Activated CD4-positive, alpha-beta T cell treated with anti-CD3 and anti-CD28 coated beads, Interleukin-2, amount 50 U/mL, for 4 hours (primary cell): ENCODE results near the gene PTPRT.
A peak's percentile ranks its signal among the peaks of the same experiment; 100 is the strongest.

Experiments used
- DNase-seq, 2 experiments: peaks; one replicate each; pipeline ENCODE4 v3.0.0-alpha.2; 2020

Gene PTPRT

DNA sequence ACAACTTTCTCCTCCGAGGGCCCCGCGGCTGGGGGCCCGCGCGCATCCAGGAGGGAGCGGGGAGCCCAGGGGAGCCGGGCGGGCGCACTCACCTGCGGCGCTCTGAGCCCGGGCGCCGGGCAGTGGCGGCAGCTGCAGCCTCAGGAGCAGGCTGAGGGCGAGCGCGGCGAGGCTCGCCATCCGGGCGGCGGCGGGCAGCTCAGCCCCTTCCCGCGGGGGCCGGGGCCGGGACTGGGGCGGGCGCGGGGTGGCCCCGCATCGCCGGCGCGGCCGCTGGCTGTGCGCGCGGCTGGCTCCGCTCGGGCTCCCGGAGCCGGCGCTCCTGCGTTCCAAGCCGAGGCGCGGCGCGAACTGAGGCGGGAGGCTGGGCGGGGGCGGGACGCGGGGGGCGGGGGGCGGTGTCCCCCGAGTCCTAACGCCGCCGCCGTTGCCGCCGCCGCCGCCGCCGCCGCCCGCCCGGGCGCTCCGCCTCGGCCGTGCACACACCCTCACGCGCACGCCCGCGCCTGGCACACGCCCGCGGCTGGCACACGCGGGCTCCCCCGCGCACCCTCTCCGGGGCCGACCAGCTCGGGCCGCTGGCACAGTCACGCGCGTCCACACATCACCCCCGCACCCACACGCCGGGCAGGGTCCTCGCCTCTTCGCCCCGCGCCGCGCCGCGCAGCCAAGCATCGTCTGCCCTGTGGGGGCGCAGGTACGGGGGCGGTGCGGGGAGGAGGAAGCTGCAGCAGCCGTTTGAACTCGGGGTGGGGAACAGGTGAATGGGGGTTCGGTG lies at the start of gene PTPRT:
TSS of gene PTPRT (minus strand) at position 353 of the 778 bp plus-strand sequence. CDS start at position 180, 173 bp downstream.
- no peak for DNase-seq

DNA sequence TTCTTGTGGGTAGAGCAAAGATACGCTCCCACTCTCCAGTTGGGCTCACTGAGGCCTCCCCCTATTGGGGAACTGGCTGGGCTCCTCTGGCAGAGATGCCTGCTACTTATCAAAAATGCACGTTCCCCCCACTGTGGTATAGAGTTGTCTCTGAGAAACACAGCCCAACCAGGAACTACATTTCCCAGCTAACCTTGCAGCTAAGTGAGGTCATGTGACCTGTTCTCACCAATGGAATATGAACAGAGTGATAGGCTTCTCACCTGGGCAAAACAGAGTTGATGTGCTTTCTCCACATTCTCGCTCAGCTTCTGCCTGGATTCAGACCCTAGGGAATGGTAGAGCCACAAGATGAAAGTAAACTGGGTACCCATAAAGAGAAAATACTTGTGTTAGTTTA lies 49.1 kb upstream of the PTPRT start:
- no peak for DNase-seq

DNA sequence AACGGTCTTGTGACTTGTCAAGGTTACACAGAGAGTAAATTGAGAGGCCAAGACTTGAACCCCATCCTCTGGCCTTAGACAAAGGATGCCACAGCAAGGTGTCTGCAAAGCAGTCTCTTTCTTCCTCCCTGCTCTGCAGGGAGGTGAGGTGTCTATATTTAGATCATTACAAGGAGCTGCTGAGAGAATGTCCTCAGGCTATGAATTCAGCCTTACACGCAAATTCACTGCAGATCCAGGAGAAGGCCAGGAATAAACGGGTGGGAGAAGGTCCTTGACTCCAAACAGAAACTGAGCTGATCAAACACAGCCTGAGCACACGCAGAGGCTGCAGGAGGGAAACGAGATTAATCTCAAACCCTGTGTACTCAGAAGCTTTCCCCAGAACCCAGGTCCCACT lies 48.6 kb upstream of the PTPRT start:
- DNase-seq, result no peak

DNA sequence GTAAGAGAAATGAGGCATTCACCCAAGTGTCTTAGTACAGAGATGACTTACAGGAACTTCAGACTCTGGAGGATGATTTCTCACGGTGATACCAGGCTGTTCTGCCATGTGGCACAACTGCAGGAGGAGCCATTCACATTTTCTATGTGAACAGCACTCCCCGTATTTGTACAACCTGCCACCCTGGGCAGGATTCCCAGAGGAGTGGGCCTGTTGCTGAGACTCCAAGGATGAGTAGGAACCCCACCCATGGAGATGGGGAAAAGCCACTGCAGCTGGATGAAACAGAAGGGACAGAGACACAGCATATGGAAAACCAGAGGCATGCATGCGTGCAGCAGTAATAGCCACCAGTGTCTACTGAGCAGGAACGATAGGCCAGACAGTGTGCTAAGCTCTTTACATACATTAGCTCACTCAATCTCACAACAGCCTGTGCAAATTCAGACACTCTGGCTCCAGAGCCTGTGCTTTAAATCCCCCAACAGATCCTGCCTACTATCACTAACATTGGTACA lies 48.0 kb upstream of the PTPRT start:
- DNase-seq, result no peak

DNA sequence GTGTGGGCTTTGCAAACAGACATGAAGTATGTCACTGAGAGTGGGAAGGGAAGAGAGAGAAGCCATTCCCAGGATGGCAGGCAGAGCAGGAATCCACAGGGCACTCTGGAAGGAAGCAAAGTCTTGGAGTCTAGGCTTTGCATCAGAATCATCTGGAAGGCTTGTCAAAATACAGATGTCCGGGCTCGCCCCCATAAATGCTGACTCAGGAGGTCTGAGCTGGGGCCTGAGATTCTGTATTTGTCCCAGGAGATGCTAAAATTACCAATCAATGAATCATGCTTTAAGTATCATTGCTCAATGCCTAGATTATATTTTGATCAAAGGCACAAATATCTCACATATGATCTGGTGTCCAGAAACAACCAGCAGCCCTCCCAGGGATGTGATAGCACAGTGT lies 46.3 kb upstream of the PTPRT start:
- no peak for DNase-seq

DNA sequence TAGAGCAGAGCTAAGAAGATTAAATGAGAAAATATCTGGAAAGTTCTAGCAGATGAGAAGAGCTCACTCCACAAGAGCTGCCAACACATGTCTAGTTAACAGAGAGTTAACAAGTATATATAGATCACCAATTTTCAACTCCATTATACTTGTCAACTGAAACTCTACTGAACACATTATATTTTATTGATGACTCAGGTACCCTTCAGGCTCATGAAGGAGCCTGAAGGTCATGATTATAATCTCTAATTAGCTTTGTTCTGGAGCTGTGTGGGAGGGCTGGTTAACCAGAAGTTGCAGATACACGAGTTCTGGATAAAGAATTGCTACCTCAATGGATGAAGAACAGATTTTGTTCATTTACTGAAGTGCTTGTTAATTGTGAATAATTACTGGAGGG lies 42.1 kb upstream of the PTPRT start:
- no peak for DNase-seq

DNA sequence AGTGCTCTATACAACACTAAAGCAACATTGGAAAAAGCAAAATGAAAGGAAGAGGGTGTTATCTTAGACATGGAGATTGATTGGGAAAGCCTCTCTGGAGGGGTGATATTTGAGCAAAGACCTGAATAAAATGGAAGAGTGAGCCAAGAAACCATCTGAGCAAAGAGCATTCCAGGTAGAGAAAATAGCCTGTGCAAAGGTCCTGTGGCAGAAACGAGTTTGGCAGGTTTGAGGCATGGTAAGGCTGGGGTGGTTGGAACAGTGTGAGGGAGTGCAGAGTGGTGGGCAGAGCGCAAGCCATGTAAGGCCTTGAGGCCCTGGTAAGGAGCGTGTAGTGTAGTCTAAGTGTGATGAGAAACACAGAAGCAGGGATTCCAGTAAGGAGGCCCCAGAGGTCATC lies 40.0 kb upstream of the PTPRT start:
- DNase-seq, result no peak

DNA sequence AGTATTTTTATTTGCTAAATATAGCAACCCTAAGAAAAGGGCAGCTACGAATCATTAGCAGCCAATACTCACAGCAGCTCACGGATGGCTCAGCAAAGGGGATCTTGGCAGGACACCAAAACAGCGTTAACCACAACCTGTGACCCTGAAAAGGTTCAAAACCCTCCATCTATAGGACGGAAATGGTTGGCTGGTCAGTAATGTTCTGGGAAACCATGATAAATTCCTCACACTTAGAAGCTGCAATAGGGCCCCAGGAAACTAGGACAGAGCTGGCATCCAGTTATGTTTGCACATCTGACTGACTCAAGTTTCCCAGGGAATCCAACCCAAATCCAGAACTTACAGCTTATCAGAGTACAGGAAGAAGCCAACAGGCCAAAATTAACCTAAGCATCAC lies 30.9 kb upstream of the PTPRT start:
- no peak for DNase-seq

DNA sequence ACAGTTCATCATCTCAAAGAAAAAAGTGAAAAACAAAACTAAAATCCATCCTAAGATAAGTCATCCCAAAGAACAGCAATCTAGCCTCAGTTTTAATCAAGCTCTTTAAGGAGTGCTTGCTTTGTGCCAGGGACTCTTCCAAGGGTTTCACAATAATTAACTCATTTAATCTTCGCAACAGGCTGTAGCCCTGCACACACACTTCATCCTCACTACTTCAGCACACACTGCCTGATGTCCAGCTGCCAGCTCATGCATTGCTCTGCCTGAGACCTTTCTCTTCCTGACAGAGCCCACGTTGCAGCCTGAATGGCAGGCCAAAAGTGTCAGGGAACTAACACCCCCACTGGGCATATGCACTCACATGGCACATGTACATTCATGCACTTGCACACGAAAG lies 21.2 kb upstream of the PTPRT start:
- no peak for DNase-seq

DNA sequence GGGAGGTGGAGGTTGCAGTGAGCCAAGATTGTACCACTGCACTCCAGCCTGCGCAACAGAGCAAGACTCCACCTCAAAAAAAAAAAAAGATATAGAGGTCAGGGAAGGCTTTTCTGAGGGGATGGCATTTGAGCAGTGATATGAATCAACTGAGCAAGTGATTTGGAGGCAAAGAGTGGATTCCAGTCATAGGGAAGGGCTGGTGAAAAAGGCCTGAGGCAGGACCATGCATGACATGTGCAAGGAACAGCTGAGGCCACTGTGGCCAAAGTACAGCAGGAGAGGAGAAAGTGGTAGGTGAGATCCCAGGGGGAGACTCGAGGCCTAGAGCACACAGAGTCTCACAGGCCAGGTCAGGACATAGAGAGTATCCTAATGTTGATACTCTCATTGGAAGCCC lies 20.1 kb upstream of the PTPRT start:
- no peak for DNase-seq

DNA sequence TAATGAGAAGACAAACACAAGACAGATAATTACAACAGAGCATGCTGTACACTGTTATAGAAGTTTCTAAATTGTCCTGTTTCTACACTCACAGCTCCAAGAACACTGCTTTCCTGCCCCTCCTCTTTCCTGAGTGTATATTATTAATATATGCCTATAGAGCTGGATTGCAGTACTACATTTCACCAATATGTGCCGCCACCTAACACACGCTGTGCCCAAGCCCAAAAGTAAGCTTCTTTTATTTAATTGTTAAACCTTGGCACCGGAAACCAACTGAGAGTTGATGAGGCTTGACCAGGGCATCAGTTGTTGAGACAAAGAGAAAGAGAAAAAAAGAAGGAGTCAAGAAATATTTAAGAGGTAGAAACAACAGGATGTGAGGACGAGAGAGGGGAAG lies 16.0 kb upstream of the PTPRT start:
- no peak for DNase-seq

DNA sequence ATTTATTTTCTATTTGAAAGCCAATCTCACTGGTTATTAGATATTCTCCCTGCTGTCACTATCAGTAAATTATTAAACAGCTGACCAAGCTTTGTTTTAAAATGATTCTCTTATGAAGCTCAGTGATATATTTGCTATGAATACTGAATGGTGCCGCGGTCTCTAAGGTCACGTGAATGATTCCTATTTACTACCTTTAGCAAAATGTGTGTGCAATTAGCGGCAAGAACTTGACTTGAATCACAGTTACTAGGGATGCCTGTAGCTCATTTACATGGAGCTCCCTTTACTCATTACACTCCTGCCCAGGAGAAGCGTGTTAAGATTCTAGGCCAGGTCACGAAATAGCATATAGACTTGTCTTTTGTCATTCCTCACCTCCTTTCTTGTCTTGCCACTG lies 12.4 kb upstream of the PTPRT start:
- DNase-seq, result no peak

DNA sequence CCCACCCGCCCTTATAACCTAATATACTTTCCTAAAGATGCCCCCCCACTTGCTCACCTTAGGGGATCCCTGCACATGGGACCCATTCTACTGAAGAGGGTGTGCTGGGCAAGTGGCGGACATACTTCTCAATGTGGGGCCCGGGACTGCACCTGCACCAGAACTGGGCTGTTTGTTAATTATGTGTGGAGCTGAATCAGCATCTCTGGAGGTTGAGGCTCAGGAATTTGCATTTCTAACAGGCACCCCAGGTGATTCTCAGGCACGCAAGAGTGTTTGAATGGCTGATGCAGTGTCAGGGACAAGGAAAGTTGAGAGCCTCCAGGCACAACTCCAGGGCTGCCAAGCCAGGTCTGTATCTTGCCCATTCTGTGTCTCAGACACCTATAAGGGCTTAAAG lies 8.9 kb upstream of the PTPRT start:
- no peak for DNase-seq

DNA sequence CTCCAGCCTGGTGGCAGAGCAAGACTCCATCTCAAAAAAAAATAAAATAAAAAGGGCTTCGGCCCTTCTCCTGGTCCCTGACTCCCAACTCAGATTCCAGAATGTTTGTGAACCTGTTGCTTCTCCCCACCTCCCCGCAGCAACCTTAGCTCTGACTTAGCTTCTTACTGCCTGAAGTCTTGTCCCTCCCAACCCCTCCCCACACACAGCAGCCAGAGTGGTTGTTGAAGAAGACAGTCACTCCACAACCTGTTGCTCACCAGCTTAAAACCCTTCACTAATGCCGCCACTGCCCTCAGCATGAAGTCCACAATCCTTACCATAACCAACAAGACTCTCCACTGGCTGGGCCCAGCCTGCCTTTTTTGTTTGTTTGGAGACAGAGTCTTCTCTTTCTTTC lies 6.5 kb upstream of the PTPRT start:
- DNase-seq, result no peak

DNA sequence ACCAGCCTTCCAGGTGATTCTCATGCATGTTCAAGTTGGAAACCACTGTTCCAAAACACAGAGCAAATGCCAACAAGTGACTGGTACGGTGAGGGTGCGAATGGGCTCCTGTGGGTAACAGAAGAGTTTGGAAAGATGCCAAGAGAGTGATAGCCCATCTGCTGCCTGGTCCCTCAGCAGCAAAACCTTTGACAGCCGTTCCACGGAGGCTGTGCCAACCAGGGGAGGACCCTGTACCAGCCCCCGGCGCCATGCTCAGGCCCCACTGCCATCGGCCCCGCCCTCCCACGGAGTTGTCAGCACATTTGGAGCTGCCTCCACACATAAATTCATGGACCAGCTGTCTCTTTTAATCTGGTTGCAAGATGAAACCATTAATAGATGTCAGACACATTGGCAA lies 4.4 kb upstream of the PTPRT start:
- no peak for DNase-seq

DNA sequence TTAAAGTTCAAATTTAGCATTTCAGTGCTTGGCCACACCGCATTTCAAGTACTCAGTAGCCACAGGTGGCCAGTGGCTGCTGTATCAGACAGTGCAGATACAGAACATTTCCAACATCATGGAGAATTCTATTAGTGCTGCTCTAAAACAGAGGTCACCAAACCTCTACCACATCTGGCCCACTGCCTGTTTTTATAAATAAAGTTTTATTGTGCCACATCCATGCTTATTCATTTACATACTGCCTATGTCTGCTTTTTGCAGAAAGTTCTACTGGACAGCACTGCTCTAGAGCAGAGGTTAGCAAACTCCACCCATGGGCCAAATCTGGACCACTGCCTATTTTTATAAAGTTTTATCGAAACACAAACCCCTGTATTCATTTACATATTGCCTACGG lies 3.7 kb upstream of the PTPRT start:
- no peak for DNase-seq

DNA sequence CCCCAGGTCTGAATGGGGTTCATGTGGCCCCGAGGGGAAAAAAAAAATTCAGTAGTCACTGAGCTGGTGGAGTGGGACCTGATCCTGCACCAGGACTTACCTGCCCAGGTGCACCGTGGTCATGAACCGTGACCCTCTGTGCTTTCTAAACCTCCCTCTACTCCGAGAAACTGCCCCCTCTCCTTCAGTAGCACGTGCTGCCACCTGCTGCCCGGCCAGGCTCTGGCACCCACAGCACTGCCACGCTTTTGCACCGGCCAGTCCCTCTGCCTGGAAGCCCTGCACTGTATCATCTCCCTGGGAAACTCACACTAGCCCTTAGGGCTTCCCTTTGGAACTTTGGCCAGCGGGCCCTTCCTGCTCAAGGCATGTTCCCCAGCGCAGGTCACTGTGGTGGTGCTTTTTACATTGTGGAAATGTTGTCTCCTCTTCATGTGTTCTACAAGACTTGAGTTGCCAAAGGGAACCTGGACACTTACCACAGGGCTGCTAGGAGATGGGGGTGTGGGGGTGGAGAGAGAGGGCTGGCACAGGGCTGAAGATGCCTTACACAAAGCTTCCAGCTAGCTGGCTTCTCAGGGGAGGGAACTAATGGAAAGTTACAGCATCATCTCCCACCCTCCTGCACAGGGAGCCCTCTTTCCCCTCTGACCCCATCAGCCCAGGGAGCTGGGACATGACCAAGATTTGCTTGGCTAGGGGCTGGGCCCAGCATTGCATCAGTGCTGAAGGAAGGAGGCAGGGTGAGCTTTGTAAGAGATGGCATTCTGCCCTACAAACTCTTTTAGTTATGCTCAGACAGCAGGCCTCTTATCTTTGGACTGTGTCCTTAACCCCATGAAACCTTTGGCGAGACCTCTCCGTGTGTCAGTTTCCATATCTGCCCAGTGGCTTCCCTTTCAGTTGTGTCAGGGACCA lies 2.5 kb upstream of the PTPRT start:
- DNase-seq, result no peak

DNA sequence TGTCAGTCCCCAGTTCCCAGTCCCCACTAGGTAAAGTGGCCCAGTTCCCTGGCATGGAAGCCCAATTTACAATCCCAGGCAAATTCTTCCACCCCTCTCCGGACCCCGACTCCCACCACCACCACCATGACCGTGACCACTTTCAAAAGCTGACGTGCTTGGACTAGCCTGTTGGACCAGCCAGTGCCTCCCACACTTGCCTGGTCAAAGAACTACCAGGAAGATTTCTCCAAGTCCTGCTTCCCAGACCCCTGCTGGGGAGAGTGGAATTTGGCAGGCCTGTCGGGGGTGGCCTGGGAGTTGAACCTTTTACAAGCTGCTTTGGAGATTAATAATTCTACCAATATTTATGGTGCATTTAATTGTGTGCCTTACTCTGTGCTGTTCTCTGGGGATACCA lies 1.4 kb upstream of the PTPRT start:
- DNase-seq, result no peak

DNA sequence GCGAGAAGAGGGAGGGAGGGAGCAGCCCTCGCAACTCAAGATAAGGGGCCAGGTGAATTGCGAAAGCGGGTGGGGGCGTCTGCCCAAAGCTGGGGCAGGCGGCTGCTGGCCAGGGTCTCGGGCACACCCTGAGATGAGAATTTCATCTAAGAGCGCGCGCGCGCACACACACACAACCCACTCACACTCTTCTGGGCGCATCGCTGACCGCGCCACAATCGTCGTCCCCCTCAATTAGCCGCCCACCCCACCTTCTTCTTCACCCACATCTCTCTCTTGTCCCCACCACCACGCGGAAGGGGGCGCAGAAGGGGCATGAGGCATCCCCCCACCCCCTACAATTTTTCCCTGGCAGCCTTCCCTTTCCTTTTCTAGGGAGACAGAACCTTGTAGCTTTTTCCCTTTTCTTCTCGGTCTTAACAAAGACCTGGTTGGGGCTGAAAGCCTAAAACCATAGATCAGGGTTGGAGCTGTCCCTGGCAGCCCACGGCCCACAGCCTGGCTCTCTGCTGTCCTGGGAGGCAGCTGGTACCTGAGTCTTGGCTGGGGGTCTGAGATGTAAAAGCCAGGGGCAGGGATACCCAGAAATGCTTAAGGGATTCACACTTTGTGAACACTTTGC lies 737 bp upstream of the PTPRT start:
- no peak for DNase-seq

DNA sequence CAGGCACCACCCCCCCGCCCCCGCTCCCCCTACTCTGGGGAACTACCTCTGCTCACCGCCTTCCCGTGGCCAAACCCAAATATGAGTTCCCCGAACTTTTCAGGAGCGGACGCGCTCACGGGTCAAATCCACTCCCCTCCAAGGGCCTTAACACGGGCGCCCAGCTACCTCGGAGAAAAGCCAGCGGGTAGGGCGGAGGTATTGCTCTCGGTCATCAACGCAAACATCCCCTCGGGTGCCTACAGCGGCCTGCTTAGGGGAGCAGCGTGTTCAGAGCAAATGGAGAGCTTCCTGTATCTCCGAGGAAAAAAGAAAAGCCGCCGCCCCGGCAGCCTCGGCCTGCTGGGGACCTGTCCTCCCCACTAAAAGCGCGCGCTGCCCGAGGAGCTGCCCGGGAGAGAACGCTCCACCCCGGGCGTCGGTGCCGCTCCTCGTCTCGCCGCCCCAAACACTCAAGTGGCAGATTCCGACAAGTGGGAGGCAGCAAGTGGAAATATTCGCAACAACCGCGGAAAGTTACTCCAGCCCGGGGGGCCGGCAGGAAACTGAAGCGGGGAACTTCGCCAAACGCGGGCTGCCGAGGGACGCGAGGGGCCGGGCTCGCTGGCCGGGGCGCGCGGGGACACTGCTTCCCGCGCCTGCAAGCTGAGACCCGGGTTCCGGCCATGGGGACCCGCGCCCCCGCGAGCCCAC lies 699 bp downstream of the PTPRT start:
- DNase-seq, result no peak

DNA sequence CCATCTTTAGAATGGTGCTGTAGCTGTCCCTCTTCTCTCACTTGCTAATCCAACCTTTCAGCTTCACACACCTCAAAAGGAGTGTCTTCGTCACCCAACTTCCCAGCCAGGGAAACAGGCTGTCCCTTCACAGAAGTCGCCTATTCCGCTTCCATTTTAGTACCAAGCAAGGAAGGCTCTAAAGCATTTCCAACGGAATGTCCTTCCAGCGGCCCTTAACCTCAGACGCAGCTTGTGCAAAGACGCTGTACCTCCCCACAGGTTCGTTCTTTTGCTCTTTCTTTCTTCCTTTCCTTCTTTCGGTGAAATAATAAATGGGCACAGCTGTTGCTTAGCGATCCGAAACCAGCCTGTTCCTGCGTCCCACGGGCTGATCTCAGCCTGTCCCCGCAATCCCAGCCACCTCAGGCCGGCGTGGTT lies 1.5 kb downstream of the PTPRT start:
- DNase-seq, result no peak

DNA sequence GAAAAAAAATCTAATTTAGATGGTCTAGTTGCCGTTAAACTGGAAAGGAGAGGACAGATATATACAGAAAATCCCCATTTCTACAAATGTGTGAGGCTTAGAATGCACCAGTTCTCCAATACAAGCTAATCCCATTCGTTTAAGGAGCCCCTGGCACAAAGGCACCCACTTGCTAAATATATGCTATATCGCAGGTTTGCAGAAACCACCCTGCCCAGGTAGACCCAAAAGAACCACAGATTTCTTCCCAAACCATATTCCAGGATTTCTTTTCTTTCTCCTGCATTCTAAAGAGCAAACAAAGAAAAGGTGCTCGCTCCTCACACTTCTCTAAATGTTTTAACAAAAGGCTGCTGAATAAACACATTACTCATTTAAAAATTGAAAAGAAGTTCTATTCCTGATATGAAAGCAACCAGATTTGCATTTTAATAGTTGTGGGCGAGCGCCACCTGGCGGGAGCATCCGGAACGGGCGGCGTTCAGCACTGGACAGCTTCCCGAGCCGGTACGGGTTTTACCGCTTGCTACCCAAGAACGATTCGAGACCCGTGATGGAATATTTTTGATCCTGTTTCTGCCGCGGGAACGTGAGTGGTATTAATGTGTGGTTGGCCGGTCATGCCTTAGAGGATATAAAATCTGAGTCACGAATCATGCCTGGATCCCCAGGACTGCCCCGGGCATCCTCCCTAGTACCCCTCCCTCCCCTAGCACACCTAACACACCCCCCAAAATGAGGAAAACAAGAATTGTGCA lies 2.1 kb downstream of the PTPRT start:
- peak; percentile 6 to 27 for DNase-seq
